22Rv1 (cell line): ENCODE results near the gene EMX1.

Experiments
- H3K27ac ChIP-seq: fragments of 450-650 bp; 2 replicates; pipeline ENCODE4 v1.5.1; 2017
- ZFX ChIP-seq: fragments of 450-650 bp; IDR thresholded peaks from 2 replicates; pipeline ENCODE4 v1.6.1; 2017; ENCODE audit warnings: antibody characterized with exemption, borderline replicate concordance
- TF ChIP-seq, protein P1 (sequence below): fragments of 450-650 bp; IDR thresholded peaks from 2 replicates; pipeline ENCODE4 v1.5.1; 2017; ENCODE audit warnings: mild to moderate bottlenecking

EMX1 gene

DNA sequence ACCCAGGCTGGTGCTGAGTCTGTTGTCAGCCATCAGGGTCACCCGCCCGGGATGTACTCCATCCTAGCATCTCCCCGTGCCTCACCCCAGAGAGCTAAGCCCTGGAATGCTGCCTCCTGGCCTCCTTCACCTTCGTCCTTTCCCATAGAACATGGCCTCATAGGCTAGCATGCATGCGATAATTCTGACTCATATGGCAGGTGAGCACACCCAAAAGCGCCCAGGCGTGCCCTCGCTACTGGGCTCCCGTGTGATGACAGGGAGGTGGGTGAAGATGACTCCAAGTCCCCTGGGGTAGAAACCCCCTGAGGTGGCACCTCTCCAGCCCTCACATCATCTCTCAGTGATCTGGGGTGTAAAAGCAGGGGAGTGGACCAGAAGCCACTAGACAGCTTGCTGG, 22.8 kb upstream of the EMX1 start:
- TF ChIP-seq, protein P1, sequence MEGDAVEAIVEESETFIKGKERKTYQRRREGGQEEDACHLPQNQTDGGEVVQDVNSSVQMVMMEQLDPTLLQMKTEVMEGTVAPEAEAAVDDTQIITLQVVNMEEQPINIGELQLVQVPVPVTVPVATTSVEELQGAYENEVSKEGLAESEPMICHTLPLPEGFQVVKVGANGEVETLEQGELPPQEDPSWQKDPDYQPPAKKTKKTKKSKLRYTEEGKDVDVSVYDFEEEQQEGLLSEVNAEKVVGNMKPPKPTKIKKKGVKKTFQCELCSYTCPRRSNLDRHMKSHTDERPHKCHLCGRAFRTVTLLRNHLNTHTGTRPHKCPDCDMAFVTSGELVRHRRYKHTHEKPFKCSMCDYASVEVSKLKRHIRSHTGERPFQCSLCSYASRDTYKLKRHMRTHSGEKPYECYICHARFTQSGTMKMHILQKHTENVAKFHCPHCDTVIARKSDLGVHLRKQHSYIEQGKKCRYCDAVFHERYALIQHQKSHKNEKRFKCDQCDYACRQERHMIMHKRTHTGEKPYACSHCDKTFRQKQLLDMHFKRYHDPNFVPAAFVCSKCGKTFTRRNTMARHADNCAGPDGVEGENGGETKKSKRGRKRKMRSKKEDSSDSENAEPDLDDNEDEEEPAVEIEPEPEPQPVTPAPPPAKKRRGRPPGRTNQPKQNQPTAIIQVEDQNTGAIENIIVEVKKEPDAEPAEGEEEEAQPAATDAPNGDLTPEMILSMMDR: no peak
- no peak for TF ChIP-seq ZFX

DNA sequence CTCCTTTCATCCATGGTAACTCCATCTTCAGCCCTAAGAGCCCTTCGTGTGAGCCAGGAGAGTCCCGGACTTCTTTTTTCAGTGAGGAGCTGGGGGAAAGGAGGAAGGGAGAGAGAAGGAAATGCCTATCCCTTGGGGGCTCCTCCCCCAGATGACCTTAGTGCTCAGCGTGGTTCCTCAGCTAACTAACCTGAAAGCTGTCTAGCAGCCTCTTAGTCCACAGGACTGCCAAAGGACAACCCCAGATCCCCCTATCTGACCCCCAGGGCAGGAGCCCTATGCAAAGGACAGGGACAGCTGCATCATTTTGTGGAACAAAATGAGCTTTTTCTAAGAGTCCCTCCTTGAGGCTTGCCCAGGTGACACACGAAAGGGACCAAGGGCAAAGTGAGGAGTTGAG, 22.2 kb upstream of the EMX1 start:
- TF ChIP-seq ZFX: no peak
- TF ChIP-seq, protein P1: no peak
- no peak overlapping the region for H3K27ac ChIP-seq

More for the DNA sequence above, 22.8 kb upstream of the EMX1 start:
- H3K27ac ChIP-seq: no peak overlapping the region

DNA sequence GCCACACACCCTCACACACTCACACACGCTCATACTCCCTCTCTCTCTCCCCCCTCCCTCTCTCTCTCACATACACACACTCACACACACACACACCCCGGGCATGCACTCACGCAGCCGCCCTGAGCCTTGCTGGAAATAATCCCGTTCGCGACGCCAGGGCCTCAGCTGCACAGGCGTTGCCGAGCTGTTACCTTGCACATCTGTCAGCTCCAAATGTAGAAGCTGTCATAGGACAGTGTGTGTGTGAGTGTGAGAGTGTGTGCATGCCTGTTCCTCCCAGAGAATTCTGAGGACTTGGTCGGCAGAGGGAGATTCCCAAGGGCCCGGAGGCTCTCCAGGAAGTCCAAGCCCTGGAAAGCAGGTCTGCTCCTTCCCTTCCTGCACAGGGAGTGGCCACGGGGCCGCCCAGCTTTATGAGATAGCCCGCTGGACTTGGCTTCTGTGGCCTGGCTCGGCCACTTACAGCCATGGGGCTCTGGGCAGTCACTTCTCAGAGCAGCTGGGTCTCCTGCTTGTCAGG, 21.5 kb upstream of the EMX1 start:
- no peak overlapping the region for H3K27ac ChIP-seq
- no peak for TF ChIP-seq ZFX
- TF ChIP-seq, protein P1: no peak

DNA sequence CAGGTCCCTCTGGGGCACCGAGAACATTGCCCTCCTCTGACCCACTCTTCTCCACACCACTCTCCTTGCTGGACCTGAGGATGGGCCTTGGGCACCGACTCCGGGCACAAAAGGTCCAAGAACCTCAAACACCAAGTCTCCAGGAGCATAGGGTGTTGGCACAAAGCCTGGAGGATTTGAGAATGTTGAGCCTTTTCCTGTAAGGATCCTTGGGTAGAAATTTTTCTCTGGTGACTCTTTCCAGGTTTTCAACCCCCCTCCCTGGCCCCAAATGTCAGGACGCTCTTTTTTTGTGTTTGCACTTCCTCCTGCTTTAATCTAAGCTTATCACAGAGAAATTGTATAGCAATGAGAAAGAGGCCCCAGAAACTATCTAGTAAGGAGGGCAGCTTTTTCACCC, 20.9 kb upstream of the EMX1 start:
- TF ChIP-seq, protein P1: no peak
- TF ChIP-seq ZFX: no peak
- H3K27ac ChIP-seq: no peak overlapping the region

DNA sequence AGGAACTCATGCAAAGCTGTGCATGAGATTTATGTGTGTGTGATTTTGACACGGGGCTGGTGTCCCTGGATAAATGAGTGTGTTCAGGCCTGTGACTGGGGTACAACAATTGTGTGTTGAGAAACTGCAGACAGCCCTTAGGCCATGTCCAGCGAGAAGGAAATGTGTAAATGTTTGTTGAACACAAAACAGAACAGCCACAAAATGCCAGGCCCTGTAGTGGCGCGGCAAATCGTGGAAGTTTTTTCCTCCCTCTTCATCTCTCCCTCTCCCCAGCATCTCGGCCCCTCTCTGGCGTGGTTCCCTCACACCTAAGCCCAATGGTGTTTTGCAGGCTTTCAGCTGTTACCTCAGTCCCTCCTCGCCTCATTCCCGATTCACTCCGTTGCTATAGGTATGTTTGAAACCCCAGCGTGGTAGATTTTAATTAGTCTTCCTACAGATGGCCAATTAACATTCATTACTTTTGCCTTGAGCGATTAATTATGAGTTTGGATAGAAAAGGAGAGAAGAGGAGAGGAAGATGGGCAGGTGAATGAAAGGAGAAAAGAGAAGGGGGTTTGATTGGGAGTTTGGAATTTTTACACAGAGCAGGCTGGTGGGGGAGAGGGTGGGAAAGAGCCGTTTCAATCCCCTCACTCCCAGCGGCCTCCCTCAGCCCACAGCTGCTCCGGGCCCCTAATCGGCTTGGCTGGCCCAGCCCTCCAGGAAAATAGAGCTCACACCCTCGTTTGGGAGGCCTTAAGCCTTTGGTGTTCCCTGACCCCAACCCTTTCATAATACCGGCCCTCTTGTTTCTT, 19.3 kb upstream of the EMX1 start:
- no peak overlapping the region for H3K27ac ChIP-seq
- no peak for TF ChIP-seq ZFX
- TF ChIP-seq, protein P1: no peak

DNA sequence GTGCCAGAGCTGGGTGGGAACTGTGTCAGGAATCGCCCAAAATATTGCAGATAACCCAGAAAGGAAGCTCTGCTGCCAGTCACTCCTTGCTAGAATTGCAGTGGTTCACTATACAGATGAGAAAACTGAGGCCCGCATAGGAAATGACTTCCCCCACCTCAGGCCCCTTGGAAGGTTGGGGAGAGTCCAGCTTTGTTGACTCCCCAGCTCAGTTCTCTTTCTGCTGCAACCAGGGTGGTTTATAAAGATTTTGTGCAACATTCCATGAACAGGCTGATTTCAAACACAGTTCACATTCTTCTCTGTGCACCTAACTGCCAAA, 18.8 kb upstream of the EMX1 start:
- no peak overlapping the region for H3K27ac ChIP-seq

More for the DNA sequence above, 18.8 kb upstream of the EMX1 start:
- TF ChIP-seq, protein P1: no peak
- no peak for TF ChIP-seq ZFX
